Stimulated activated CD4-positive, alpha-beta T cell treated with anti-CD3 and anti-CD28 coated beads, TNF-alpha, amount 100 ng/mL, for 24 hours (primary cell): ENCODE measurements around the gene ADAMTS16.

Experiments used
- DNase-seq, 3 experiments: peaks; one replicate each; pipeline ENCODE4 v3.0.0-alpha.2; 2020; ENCODE audit warnings: low read depth in 3 of 3

Gene ADAMTS16

GRCh38 chr5:5183933-5184332 is 43.8 kb downstream of the ADAMTS16 start:
- no peak for DNase-seq

DNA sequence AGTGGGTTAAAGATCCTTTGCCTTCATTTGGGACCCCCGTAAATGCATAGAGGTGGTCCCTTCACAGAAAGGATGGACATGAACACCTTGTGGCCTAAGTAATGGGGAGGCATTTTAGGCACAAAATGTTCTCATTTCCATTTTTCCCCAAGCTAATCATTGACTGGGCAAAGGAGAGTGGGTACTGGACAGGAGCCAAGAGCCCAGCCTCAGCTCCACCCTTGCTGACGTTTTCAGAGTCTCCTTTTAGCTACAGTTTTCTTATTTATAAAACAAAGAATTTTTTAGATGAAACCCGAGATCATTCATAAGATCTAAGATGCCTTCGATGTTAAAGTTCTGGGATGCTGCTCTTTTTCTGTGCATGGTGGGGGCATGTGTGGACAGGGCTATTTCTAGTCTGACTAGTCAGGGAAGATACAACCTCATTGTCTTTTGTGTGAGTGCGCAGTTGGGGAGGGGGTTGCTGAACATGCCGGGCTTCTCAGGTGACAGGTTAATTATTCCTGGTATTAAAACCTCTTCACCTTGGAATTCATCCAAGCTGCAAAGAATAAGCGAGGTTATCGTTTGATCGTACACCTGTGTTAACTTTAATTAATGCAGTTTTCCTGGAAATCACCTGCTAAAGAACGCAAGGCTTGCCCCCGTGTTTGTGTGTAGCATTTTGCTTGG is 48.4 kb downstream of the ADAMTS16 start:
- DNase-seq = no peak

- DNase-seq = no peak
Observed at GRCh38 chr5:5189051-5189430, 48.9 kb downstream of the ADAMTS16 start.

DNA sequence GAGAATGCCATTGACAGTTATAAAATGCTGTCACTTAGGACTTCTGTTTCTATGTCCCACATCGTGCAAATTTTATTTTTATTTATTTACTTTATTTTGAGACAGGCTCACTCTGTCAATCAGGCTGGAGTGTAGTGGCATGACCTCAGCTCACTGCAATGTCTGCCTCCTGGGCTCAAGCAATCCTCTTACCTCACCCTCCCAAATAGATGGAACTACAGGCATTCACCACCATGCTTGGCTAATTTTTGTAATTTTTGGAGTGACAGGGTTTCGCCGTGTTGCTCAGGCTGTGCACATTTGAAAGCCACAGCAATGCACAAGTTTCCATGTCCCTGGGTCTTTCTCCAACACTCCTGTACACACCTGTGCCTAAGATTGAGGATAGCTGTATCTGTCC is 51.8 kb downstream of the ADAMTS16 start:
- DNase-seq = no peak

- no peak for DNase-seq
Observed at GRCh38 chr5:5192681-5193080, 52.6 kb downstream of the ADAMTS16 start.

GRCh38 chr5:5195128-5195918 is 55.2 kb downstream of the ADAMTS16 start:
- no peak for DNase-seq

GRCh38 chr5:5198135-5198534 is 58.0 kb downstream of the ADAMTS16 start:
- no peak for DNase-seq

- no peak for DNase-seq
Observed at GRCh38 chr5:5198815-5199214, 58.7 kb downstream of the ADAMTS16 start.

GRCh38 chr5:5199495-5199894 is 59.4 kb downstream of the ADAMTS16 start:
- DNase-seq = no peak

DNA sequence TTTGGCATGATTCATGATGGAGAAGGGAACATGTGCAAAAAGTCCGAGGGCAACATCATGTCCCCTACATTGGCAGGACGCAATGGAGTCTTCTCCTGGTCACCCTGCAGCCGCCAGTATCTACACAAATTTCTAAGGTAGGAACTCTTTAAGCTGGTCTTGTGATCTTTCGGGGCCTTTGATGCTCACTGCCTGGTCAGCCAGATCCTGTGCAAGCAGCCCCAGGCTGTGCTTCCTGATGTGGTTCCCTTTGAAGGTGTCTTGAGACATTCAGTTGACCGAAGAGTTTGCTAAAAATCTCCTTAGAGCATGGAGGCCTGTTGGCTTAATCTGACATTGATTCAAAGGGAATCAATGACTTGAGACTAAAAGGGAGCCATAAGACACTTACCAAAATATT is 60.0 kb downstream of the ADAMTS16 start:
- DNase-seq = no peak

GRCh38 chr5:5202321-5202720 is 62.2 kb downstream of the ADAMTS16 start:
- no peak for DNase-seq

DNA sequence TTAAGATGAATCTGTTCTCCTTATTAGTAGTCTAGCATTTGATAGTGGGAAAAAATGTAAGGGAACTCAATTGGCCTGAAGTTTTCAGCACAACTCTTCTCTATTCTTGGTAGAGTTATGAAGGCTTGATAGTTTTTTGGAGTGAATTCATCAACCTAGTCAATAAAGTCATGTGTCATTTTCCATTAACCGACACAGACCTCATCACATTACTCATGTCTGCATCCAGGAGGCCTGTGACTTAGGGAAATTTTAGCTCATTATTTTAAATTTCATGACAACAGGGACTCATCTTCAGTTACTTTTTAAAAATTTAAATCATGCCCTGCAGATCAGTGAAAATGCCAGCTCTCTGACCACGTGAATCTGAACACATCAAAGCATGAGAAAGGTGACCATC is 63.3 kb downstream of the ADAMTS16 start:
- no peak for DNase-seq

DNA sequence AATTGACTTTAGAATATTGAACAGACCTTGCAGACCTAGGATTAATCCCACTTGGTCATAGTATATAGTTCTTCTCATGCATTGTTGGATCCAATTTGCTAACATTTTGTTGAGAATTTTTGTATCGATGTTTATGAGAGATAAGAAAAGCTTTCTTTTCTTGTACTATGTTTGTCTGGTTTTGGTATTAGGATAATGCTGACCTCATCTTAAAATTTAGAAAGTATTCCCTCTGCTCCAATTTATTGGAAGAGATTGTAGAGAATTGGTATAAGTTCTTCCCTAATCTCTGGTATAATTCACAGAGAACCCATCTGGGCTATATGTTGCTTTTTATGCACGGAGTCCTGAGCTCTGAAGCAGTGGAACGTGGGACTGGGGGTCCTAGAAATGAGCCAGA is 67.7 kb downstream of the ADAMTS16 start:
- no peak for DNase-seq

DNA sequence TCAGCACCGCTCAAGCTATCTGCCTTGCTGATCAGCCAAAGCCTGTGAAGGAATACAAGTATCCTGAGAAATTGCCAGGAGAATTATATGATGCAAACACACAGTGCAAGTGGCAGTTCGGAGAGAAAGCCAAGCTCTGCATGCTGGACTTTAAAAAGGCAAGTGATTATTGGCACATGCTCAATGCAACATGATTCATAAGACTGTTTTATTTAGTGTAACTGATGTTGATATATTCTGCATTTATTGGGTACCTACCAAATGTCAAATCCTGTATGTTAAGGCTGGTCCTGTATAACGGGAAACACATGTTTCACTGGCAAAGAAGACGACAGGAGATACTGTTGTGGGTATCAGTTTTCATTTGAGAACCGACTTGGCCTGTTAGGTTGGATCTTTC is 69.0 kb downstream of the ADAMTS16 start:
- no peak for DNase-seq

GRCh38 chr5:5209510-5210286 is 69.6 kb downstream of the ADAMTS16 start:
- DNase-seq = no peak

DNA sequence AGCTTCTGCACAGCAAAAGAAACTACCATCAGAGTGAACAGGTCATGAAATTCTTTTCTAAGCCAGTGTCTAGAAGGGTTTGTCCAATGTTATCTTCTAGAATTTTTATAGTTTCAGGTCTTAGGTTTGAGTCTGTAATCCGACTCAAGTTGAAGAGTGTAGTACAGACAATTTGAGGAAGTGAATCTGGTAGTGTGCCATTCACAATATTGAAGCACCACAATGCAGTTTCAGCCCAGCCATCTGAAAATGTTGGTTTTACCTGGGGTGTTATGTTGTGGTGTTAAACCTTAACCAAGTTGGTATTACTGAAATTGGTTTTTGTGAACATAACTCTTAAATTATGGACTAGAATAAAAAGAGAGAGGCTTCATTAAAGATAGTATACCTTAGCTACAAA is 77.2 kb downstream of the ADAMTS16 start:
- no peak for DNase-seq

DNA sequence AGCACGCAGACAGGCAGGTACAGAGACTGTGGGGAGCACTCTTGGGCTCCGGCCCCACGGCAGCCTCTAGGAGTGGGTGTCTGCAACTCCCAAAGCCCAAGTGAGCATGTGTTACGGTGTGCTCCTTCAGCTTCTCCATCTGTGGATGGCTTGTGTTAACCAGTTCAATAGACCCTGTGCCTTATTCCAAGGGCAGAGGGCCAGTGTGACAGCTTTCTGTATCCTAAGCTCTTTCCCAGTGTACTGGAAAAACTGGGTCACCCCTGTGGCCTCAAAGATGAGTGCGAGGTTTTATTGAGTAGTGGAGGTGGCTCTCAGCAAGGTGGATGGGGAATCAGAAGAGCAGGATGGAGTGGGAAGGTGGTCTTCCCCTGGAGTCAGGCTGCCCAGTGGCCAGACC is 78.3 kb downstream of the ADAMTS16 start:
- no peak for DNase-seq

DNA sequence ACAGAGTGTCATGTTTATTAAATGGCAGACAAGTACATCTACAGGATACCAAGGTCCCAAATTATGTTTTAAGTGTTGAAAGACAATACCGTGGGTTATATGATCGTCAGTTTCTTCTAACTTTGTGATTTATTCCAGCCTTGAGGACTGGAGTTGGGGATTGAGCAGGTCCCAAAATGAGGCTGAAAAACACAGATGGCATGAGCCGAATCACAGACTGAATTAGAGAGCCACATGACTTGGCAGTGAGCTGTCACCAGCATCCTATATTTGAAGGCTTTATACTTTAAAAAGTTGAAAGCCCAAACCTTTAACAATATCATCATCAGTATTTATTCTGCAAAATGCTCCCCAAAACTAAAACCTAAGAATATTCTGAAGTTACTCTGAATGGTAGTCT is 79.4 kb downstream of the ADAMTS16 start:
- DNase-seq = no peak

DNA sequence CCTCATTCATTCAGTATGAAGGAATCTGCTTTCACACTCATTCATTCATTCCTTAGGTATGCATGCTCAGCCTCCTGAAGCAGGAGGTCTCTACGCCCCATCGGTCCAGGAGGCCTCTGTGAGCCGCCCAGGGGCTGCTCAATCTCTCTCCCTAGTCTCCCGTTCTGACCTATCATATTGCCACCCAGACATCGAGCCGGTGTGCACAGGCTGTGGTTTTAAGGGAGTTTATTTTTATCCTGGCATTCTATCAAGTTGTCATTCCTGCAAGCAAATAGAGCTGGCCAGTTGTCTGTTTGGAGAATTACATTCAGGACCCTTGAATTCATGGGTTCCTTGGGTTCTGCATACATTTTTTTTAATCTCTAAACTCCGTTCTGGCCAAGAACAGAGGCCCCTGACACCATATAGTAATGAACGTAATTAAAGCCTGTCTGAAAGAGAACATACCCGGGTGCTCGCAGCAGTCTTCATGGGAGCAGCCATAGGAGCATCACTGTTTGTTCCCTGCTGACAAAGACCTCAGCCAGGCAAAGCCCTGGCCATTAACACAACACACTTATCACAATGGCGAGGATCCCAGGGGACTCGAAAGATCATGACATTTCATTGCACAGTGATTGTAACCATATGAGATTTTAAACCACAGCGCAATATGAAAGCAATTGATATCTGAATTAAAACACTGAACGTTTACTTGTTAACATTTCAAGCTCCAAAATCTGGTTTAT is 80.9 kb downstream of the ADAMTS16 start:
- DNase-seq = no peak

DNA sequence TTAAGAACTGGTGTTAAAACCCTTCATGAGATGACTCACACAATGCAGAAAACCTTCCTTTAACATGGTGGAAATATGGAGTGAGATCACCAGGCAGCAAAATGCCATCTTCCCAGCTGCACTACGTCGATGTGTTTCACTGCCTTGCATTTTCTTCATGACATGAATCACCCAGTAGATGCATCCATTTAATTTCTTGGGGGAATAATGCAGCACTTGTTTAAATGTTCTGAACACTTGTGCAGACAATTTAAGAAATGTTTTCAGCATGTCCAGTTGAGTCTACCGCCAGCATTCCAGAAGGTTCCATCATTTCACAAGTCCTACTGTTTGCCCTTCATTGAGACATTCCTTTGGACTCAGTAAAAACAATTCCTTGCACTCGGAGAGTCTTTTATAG is 81.6 kb downstream of the ADAMTS16 start:
- no peak for DNase-seq

GRCh38 chr5:5231576-5231975 is 91.4 kb downstream of the ADAMTS16 start:
- DNase-seq = no peak

DNA sequence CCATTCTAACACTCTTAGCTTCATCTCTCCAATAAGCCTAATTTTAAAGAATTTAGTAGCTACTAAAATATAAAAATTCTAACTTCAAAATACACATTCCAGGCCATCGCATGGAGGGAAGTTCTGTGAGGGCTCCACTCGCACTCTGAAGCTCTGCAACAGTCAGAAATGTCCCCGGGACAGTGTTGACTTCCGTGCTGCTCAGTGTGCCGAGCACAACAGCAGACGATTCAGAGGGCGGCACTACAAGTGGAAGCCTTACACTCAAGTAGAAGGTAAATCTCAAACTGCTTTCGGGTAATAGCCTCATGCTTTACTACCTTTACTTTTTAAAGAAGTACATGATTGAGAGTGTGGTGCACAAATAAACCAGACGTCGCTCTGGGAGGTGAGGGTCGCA is 94.8 kb downstream of the ADAMTS16 start:
- DNase-seq = no peak
